GM12875 (cell line): Measurements from ENCODE around the gene ADGRB3.

Experiments
- H3K4me3 ChIP-seq: one replicate; pipeline ENCODE4 v1.5.1; 2011; ENCODE audit warnings: low read depth, low read length, control low read depth
- TF ChIP-seq, protein P1 (sequence below): IDR thresholded peaks from 2 replicates; pipeline ENCODE4 v1.5.1; 2011; ENCODE audit warnings: low read depth, mild to moderate bottlenecking, control low read depth, inconsistent platforms, low read length, moderate library complexity, borderline replicate concordance; ENCODE audit not compliant: insufficient read depth

ADGRB3 gene

GRCh38 chr6:69146385-69146784 is 511.3 kb downstream of the ADGRB3 start:
- H3K4me3 ChIP-seq = no peak overlapping the region
- TF ChIP-seq, protein P1, sequence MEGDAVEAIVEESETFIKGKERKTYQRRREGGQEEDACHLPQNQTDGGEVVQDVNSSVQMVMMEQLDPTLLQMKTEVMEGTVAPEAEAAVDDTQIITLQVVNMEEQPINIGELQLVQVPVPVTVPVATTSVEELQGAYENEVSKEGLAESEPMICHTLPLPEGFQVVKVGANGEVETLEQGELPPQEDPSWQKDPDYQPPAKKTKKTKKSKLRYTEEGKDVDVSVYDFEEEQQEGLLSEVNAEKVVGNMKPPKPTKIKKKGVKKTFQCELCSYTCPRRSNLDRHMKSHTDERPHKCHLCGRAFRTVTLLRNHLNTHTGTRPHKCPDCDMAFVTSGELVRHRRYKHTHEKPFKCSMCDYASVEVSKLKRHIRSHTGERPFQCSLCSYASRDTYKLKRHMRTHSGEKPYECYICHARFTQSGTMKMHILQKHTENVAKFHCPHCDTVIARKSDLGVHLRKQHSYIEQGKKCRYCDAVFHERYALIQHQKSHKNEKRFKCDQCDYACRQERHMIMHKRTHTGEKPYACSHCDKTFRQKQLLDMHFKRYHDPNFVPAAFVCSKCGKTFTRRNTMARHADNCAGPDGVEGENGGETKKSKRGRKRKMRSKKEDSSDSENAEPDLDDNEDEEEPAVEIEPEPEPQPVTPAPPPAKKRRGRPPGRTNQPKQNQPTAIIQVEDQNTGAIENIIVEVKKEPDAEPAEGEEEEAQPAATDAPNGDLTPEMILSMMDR = no peak

GRCh38 chr6:69155467-69155866 is 520.4 kb downstream of the ADGRB3 start:
- no peak overlapping the region for H3K4me3 ChIP-seq
- TF ChIP-seq, protein P1 = no peak

- H3K4me3 ChIP-seq = no peak overlapping the region
- TF ChIP-seq, protein P1 = no peak
These were observed 527.7 kb downstream of the ADGRB3 start for GRCh38 chr6:69162811-69163210.

- no peak overlapping the region for H3K4me3 ChIP-seq
- TF ChIP-seq, protein P1 = no peak
These were observed 529.6 kb downstream of the ADGRB3 start for GRCh38 chr6:69164564-69165229.

DNA sequence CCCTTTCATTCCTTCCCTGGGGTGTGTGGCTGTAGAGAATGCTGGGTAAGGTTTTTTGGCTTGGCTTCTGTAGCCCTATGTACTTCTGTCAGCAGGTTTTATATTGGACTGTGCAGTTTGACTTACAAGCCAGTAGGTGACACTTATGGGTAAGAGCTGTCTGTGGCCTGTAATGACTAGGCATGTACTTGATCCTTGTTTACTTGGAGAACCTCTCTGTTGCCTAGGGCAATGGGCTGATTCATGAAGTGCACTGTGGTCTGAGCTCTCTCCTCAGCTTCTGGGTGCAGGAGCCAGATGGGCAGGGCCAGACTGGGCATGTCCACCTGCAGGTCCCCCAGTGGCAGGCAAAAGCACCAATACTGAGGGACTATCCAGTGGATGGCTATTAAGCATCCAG is 544.6 kb downstream of the ADGRB3 start:
- H3K4me3 ChIP-seq = no peak overlapping the region
- TF ChIP-seq, protein P1 = no peak

DNA sequence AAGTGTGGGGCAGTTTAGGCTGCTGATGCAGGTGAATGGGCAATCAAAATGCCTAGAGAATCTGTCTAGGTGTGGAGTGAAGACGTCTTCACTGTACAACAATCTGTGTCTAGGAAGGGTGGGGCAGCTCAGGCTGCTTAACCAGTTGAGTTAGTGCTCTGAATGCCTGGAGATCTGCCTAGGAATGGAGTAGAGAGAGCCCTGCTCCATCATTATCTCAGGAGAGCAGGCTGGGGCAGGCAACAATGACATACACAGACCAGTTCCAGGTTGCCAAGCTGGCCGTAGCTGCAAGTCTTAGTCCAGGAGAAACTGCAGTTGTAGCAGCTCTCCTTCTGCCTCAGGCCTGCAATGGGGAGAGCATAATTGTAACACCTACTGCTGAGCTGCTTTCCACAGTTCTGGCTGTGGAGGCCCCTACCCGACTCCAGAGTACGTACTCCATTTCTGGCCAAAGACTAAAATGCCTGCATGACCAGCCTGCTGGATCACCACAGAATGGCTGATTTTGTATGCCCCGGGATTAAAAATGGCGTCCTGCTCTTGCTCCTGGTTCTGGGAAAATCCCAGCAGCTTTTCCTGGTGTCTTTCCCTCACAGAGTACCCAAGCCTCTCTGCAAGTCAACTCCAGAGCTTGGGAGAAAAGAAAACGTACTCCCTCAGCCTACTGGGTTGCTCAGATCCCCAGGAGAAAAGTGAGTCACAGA is 545.4 kb downstream of the ADGRB3 start:
- no peak overlapping the region for H3K4me3 ChIP-seq
- TF ChIP-seq, protein P1 = no peak

GRCh38 chr6:69181964-69182363 is 546.9 kb downstream of the ADGRB3 start:
- H3K4me3 ChIP-seq = no peak overlapping the region
- TF ChIP-seq, protein P1 = no peak
